ENCODE results near the gene CALB2. TPM values are rescaled to one million over a fixed set of nuclear protein-coding genes. Genes with fewer than 3 reads are reported as not detected.

The CALB2 gene
- total RNA-seq, 1 experiment from 2014 or later, result 0.85 TPM

DNA sequence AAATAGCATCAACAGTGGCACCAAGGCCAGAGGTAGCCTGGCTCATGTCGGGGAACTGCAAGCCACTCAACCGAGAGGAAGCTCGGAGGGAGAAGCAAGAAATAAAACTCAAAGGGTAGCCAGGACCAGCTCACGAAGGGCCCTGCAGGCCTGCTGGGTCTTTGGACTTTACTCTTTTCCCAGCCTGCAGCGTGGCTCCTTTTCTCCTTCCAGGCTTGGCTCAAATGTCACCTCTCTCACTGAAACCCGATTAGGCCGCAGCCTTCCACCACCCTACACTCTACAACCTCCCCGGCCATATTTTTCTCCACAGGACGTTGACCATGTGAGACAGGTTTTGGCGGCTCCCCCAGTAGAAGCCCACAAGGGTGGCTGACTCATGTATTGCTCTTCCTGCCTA is 38.1 kb downstream of the CALB2 start:
- Histone ChIP-seq H3K79me2 (ENCODE audit: insufficient read depth, low read length) (no peaks in the 10 kb centered on the region), H3K79me1 (ENCODE audit: insufficient read depth, low read depth, low read length, poor library complexity, severe bottlenecking) (no peaks in the 10 kb centered on the region), H2AK5ac (ENCODE audit: insufficient read length, low read length) (no peak overlapping the region), H3K4ac (ENCODE audit: low read depth, low read length) (no peak overlapping the region), H2AFZ (ENCODE audit: low read length) (no peak overlapping the region), H4K91ac (ENCODE audit: insufficient read length, low read depth, low read length) (no peak overlapping the region), H3K14ac (ENCODE audit: insufficient read depth, low read length) (no peak overlapping the region), H3T11ph (ENCODE audit: low read length) (no peak overlapping the region), H3K9me3 (ENCODE audit: control insufficient read depth, low read depth, low read length) (no peaks in the 10 kb centered on the region), H3K23ac (ENCODE audit: insufficient read length, low read depth, low read length) (no peak overlapping the region), H2BK15ac (ENCODE audit: low read depth, low read length) (no peak overlapping the region), H3K4me2 (ENCODE audit: insufficient read depth, insufficient read length, low read length) (no peak overlapping the region), H3K18ac (ENCODE audit: insufficient read length, low read depth, low read length) (no peak overlapping the region), H4K8ac (replicated peaks; ENCODE audit: insufficient read length, low read depth, low read length) (no peak overlapping the region), H2BK5ac (ENCODE audit: insufficient read length, low read length) (no peak overlapping the region), H3K23me2 (ENCODE audit: insufficient read length, low read depth, low read length, poor library complexity, severe bottlenecking) (no peaks in the 10 kb centered on the region), H3K27ac (ENCODE audit: insufficient read length, low read depth, low read length) (no peak overlapping the region), H3K9ac (ENCODE audit: extremely low read depth, insufficient read length, low read length) (no peak overlapping the region), H3K56ac (ENCODE audit: insufficient read length, low read depth, low read length) (no peak overlapping the region), H4K5ac (ENCODE audit: insufficient read length, low read depth, low read length) (no peak overlapping the region), H3K4me1 (ENCODE audit: insufficient read depth, low read length) (no peaks in the 10 kb centered on the region; the same call in 1 of the 2 replicates), H4K20me1 (ENCODE audit: control insufficient read depth, insufficient read depth, insufficient read length) (no peaks in the 10 kb centered on the region), H2BK20ac (ENCODE audit: low read depth, low read length, poor library complexity, severe bottlenecking) (no peak overlapping the region), H2BK120ac (ENCODE audit: low read depth, low read length, poor library complexity, severe bottlenecking) (no peak overlapping the region), H3K27me3 (ENCODE audit: insufficient read depth, low read length) (no peaks in the 10 kb centered on the region), H2BK12ac (ENCODE audit: insufficient read length, low read depth, low read length) (no peak overlapping the region)
- Mint-ChIP-seq H3K27me3 (ENCODE audit: low read depth) (no peaks in the 10 kb centered on the region), H3K27ac (no peak overlapping the region), H3K9me3 (no peaks in the 10 kb centered on the region), H3K36me3 (ENCODE audit: insufficient read depth in 1 of 3, low read depth in 3 of 3) (no peaks in the 10 kb centered on the region), H3K4me3 (no peak overlapping the region), H3K4me1 (peaks cover 14 to 20% of the 10 kb centered on the region in 2 experiments)
- DNase-seq, result no peak
- WGBS (ENCODE audit: extremely low coverage, insufficient read length, low lambda C conversion rate), result no CpG with 5 or more reads among the region's 10 CpGs
- TF ChIP-seq, protein P1, sequence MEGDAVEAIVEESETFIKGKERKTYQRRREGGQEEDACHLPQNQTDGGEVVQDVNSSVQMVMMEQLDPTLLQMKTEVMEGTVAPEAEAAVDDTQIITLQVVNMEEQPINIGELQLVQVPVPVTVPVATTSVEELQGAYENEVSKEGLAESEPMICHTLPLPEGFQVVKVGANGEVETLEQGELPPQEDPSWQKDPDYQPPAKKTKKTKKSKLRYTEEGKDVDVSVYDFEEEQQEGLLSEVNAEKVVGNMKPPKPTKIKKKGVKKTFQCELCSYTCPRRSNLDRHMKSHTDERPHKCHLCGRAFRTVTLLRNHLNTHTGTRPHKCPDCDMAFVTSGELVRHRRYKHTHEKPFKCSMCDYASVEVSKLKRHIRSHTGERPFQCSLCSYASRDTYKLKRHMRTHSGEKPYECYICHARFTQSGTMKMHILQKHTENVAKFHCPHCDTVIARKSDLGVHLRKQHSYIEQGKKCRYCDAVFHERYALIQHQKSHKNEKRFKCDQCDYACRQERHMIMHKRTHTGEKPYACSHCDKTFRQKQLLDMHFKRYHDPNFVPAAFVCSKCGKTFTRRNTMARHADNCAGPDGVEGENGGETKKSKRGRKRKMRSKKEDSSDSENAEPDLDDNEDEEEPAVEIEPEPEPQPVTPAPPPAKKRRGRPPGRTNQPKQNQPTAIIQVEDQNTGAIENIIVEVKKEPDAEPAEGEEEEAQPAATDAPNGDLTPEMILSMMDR (conservative IDR thresholded peaks at IDR 0.05), result no peak
